H9 (cell line): ENCODE measurements around the gene ANXA3. TPM values are rescaled to one million over a fixed set of nuclear protein-coding genes. Genes with fewer than 3 reads are reported as not detected.

Experiments used
- DNase-seq: peaks from one replicate; pipeline ENCODE4 v3.0.0-alpha.2; 2017
- H2AFZ ChIP-seq: one replicate; pipeline ENCODE4 v1.6.1; 2013; ENCODE audit warnings: mild to moderate bottlenecking, low read length, control low read depth, moderate library complexity
- H2AK5ac ChIP-seq: 2 replicates; pipeline ENCODE4 v1.6.1; 2013; ENCODE audit warnings: low read length, control low read depth, mixed read lengths; ENCODE audit not compliant: insufficient read length
- H2BK120ac ChIP-seq: one replicate; pipeline ENCODE4 v1.6.1; 2013; ENCODE audit warnings: low read depth, mild to moderate bottlenecking, low read length, control low read depth, inconsistent platforms; ENCODE audit not compliant: poor library complexity, severe bottlenecking
- H2BK12ac ChIP-seq: 2 replicates; pipeline ENCODE4 v1.6.1; 2013; ENCODE audit warnings: low read length, control low read depth, mixed read lengths, low read depth; ENCODE audit not compliant: insufficient read length
- H2BK15ac ChIP-seq: 2 replicates; pipeline ENCODE4 v1.6.1; 2013; ENCODE audit warnings: low read depth, low read length, control low read depth
- H2BK20ac ChIP-seq: one replicate; pipeline ENCODE4 v1.6.1; 2013; ENCODE audit warnings: low read depth, mild to moderate bottlenecking, low read length, control low read depth, inconsistent platforms; ENCODE audit not compliant: poor library complexity, severe bottlenecking
- H2BK5ac ChIP-seq: 2 replicates; pipeline ENCODE4 v1.6.1; 2013; ENCODE audit warnings: low read length, control low read depth, mixed read lengths; ENCODE audit not compliant: insufficient read length
- H3K14ac ChIP-seq: 2 replicates; pipeline ENCODE4 v1.6.1; 2013; ENCODE audit warnings: low read length, control low read depth; ENCODE audit not compliant: insufficient read depth
- H3K18ac ChIP-seq: 2 replicates; pipeline ENCODE4 v1.6.1; 2013; ENCODE audit warnings: low read depth, mild to moderate bottlenecking, mixed read lengths, low read length, control low read depth; ENCODE audit not compliant: insufficient read length
- H3K23ac ChIP-seq: 2 replicates; pipeline ENCODE4 v1.6.1; 2013; ENCODE audit warnings: low read length, control low read depth, mixed read lengths, low read depth; ENCODE audit not compliant: insufficient read length
- H3K23me2 ChIP-seq: 2 replicates; pipeline ENCODE4 v1.6.1; 2013; ENCODE audit warnings: low read depth, mild to moderate bottlenecking, mixed read lengths, low read length, control low read depth; ENCODE audit not compliant: insufficient read length, poor library complexity, severe bottlenecking
- H3K27ac ChIP-seq: 2 replicates; pipeline ENCODE4 v1.5.1; 2013; ENCODE audit warnings: low read length, control low read depth, mixed read lengths, low read depth; ENCODE audit not compliant: insufficient read length
- H3K27me3 ChIP-seq: 2 replicates; pipeline ENCODE4 v1.6.1; 2013; ENCODE audit warnings: low read length, control low read depth, inconsistent platforms; ENCODE audit not compliant: insufficient read depth
- H3K4ac ChIP-seq: 2 replicates; pipeline ENCODE4 v1.6.1; 2013; ENCODE audit warnings: low read depth, mild to moderate bottlenecking, control low read depth, inconsistent platforms, low read length, moderate library complexity
- H3K4me1 ChIP-seq: 2 replicates; pipeline ENCODE4 v1.6.1; 2013; ENCODE audit warnings: low read length, control low read depth, inconsistent platforms; ENCODE audit not compliant: insufficient read depth
- H3K4me2 ChIP-seq: 2 replicates; pipeline ENCODE4 v1.6.1; 2013; ENCODE audit warnings: low read length, control low read depth, mixed read lengths; ENCODE audit not compliant: insufficient read length, insufficient read depth
- H3K56ac ChIP-seq: 2 replicates; pipeline ENCODE4 v1.6.1; 2013; ENCODE audit warnings: low read depth, mild to moderate bottlenecking, mixed read lengths, low read length, control low read depth; ENCODE audit not compliant: insufficient read length
- H3K79me1 ChIP-seq: 2 replicates; pipeline ENCODE4 v1.6.1; 2013; ENCODE audit warnings: low read depth, mild to moderate bottlenecking, moderate library complexity, low read length, control low read depth, inconsistent platforms; ENCODE audit not compliant: insufficient read depth, poor library complexity, severe bottlenecking
- H3K79me2 ChIP-seq: 2 replicates; pipeline ENCODE4 v1.6.1; 2013; ENCODE audit warnings: low read length, control low read depth, inconsistent platforms; ENCODE audit not compliant: insufficient read depth
- H3K9ac ChIP-seq: 2 replicates; pipeline ENCODE4 v1.6.1; 2013; ENCODE audit warnings: low read length, control low read depth, mixed read lengths; ENCODE audit not compliant: insufficient read length; ENCODE audit errors: extremely low read depth
- H3K9me3 ChIP-seq: one replicate; pipeline ENCODE4 v1.6.1; 2013; ENCODE audit warnings: low read depth, low read length, inconsistent platforms; ENCODE audit not compliant: control insufficient read depth
- H3T11ph ChIP-seq: one replicate; pipeline ENCODE4 v1.6.1; 2013; ENCODE audit warnings: mild to moderate bottlenecking, low read length, control low read depth, inconsistent platforms
- H4K20me1 ChIP-seq: one replicate; pipeline ENCODE4 v1.6.1; 2013; ENCODE audit not compliant: control insufficient read depth, insufficient read length, insufficient read depth
- H4K5ac ChIP-seq: 2 replicates; pipeline ENCODE4 v1.6.1; 2013; ENCODE audit warnings: low read depth, mild to moderate bottlenecking, mixed read lengths, low read length, control low read depth; ENCODE audit not compliant: insufficient read length
- H4K8ac ChIP-seq: replicated peaks from 2 replicates; pipeline ENCODE4 v1.6.1; 2013; ENCODE audit warnings: low read length, control low read depth, mixed read lengths, low read depth; ENCODE audit not compliant: insufficient read length
- H4K91ac ChIP-seq: 2 replicates; pipeline ENCODE4 v1.6.1; 2013; ENCODE audit warnings: low read depth, mild to moderate bottlenecking, moderate library complexity, mixed read lengths, low read length, control low read depth; ENCODE audit not compliant: insufficient read length
- H3K27ac Mint-ChIP-seq, 3 experiments: 2 replicates in 2 of 3; 3 replicates in 1 of 3; pipeline ENCODE4 v1.8.0; 2020 to 2021; ENCODE audit warnings: mixed read lengths in 3 of 3, mild to moderate bottlenecking in 1 of 3, moderate library complexity in 1 of 3
- H3K27me3 Mint-ChIP-seq: 2 replicates; pipeline ENCODE4 v1.8.0; 2021; ENCODE audit warnings: low read depth, mild to moderate bottlenecking, moderate library complexity, mixed read lengths
- H3K36me3 Mint-ChIP-seq, 3 experiments: 2 replicates in 2 of 3; 3 replicates in 1 of 3; pipeline ENCODE4 v1.8.0; 2020 to 2021; ENCODE audit warnings: low read depth in 3 of 3, mixed read lengths in 3 of 3; ENCODE audit not compliant: insufficient read depth in 1 of 3
- H3K4me1 Mint-ChIP-seq, 2 experiments: 2 replicates each; pipeline ENCODE4 v1.8.0; 2020; ENCODE audit warnings: mixed read lengths in 2 of 2
- H3K4me3 Mint-ChIP-seq, 2 experiments: 2 replicates in 1 of 2; 3 replicates in 1 of 2; pipeline ENCODE4 v1.8.0; 2020 to 2021; ENCODE audit warnings: mild to moderate bottlenecking in 2 of 2, mixed read lengths in 2 of 2, moderate library complexity in 1 of 2
- H3K9me3 Mint-ChIP-seq, 2 experiments: 2 replicates in 1 of 2; 3 replicates in 1 of 2; pipeline ENCODE4 v1.8.0; 2020; ENCODE audit warnings: mild to moderate bottlenecking in 2 of 2, mixed read lengths in 2 of 2, moderate library complexity in 1 of 2
- CTCF ChIP-seq: fragments of 200-600 bp; sonication (generic); conservative IDR thresholded peaks from 3 replicates; pipeline ENCODE4 v1.8.0; 2021; ENCODE audit warnings: antibody characterized with exemption, mild to moderate bottlenecking
- whole genome bisulfite sequencing: extraction: QIAGEN DNeasy Blood & Tissue Kit; methylation state at CpG from one replicate; pipeline ENCODE4 v1.1.7; 2013; ENCODE audit warnings: missing lambda C conversion rate, low lambda C conversion rate, mixed read lengths; ENCODE audit not compliant: insufficient read length; ENCODE audit errors: extremely low coverage; 5-methylcytosine and 5-hydroxymethylcytosine counted together
- total RNA-seq: library from RNA; stranded (reverse); gene quantifications from 2 replicates; pipeline ENCODE4 v1.2.1, GENCODE V29; 2021

Gene ANXA3
- total RNA-seq, 1 experiment from 2014 or later, result 20.6 TPM

GRCh38 chr4:78509043-78509442 lies 42.5 kb upstream of the ANXA3 start:
- H3K4me3 Mint-ChIP-seq, result no peak overlapping the region
- no peak overlapping the region for H4K5ac ChIP-seq

More at GRCh38 chr4:78509043-78509442, 42.5 kb upstream of the ANXA3 start:
- no peak for TF ChIP-seq CTCF
- no peak overlapping the region for H3K23ac ChIP-seq
- H3T11ph ChIP-seq, result no peak overlapping the region
- H3K79me1 ChIP-seq, result no peaks in the 10 kb centered on the region
- H4K20me1 ChIP-seq, result no peaks in the 10 kb centered on the region
- H2BK120ac ChIP-seq, result no peak overlapping the region
- H3K14ac ChIP-seq, result no peak overlapping the region
- Mint-ChIP-seq H3K36me3 (peaks cover 17 to 39% (median 31%) of the 10 kb centered on the region in 3 experiments; a peak in 6 of 7 replicates), H3K4me1 (peaks cover 10 to 17% of the 10 kb centered on the region in 2 experiments), H3K27ac (no peak overlapping the region), H3K27me3 (no peaks in the 10 kb centered on the region), H3K9me3 (no peaks in the 10 kb centered on the region)
- no peaks in the 10 kb centered on the region for H3K79me2 ChIP-seq
- H3K18ac ChIP-seq, result no peak overlapping the region
- H3K27ac ChIP-seq, result no peak overlapping the region
- no peak overlapping the region for H3K9ac ChIP-seq
- no peak overlapping the region for H3K4ac ChIP-seq
- no peak overlapping the region for H4K91ac ChIP-seq
- no peaks in the 10 kb centered on the region for H3K4me1 ChIP-seq
- no peak overlapping the region for H2BK12ac ChIP-seq
- H3K4me2 ChIP-seq, result no peak overlapping the region
- no peaks in the 10 kb centered on the region for H3K23me2 ChIP-seq
- no peaks in the 10 kb centered on the region for H3K27me3 ChIP-seq
- H3K56ac ChIP-seq, result no peak overlapping the region
- no peak overlapping the region for H2BK15ac ChIP-seq
- DNase-seq, result no peak
- H2BK20ac ChIP-seq, result no peak overlapping the region
- no peak overlapping the region for H2AK5ac ChIP-seq
- H3K9me3 ChIP-seq, result no peaks in the 10 kb centered on the region
- H4K8ac ChIP-seq, result no peak overlapping the region
- WGBS, result no CpG with 5 or more reads among the region's 2 CpGs
- no peak overlapping the region for H2AFZ ChIP-seq
- H2BK5ac ChIP-seq, result no peak overlapping the region
